ENCODE data around the gene SMYD3.

DNA sequence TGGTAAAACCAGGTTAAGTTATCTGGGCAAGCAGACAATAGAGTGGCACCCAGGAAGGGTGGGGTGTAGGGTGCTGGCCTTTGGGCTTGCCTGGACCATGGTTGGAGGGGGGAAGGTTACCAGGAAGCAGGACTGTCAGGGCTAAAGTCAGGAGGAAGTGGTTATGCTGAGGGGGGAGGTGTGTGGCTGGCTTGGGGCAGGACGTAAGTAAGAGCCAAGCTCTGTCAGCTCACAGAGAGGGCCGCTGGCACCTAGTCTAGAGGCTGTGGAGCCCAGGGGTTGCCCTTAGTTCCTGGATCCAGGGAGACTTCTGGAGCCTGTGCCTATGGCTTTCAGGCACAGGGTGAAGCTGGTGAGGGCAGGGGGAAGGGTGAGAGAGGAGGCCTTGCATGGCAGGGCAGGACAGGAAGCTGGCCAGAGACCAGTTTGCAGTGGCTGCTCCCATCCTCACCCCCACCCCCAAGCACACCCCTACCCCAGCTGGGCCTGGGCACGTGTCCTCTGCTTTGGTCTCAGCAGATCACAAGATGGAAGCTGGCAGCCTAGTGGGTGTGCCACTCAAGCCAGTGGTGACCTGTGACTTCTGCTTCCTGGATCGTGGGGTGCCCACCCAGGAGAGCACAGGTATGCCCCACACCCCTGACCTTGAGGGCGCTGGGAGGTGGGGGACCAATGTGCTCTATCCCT lies 20.5 kb upstream of the SMYD3 start:
- TF ChIP-seq, protein P1, sequence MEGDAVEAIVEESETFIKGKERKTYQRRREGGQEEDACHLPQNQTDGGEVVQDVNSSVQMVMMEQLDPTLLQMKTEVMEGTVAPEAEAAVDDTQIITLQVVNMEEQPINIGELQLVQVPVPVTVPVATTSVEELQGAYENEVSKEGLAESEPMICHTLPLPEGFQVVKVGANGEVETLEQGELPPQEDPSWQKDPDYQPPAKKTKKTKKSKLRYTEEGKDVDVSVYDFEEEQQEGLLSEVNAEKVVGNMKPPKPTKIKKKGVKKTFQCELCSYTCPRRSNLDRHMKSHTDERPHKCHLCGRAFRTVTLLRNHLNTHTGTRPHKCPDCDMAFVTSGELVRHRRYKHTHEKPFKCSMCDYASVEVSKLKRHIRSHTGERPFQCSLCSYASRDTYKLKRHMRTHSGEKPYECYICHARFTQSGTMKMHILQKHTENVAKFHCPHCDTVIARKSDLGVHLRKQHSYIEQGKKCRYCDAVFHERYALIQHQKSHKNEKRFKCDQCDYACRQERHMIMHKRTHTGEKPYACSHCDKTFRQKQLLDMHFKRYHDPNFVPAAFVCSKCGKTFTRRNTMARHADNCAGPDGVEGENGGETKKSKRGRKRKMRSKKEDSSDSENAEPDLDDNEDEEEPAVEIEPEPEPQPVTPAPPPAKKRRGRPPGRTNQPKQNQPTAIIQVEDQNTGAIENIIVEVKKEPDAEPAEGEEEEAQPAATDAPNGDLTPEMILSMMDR (IDR thresholded peaks at IDR 0.05; ENCODE audit: low read depth, low read length, poor library complexity, severe bottlenecking): no peak
- TF ChIP-seq EZH2phosphoT487 (IDR thresholded peaks at IDR 0.05; ENCODE audit: borderline replicate concordance, low read length): no peak

All from DOHH2 (cell line).